DOHH2 (cell line): Measurements from ENCODE around the gene MOXD1.

ENCODE experiments used
- H3F3A ChIP-seq: fragments of 200-600 bp; sonication (generic), shearing (Covaris generic); 2 replicates; pipeline ENCODE4 v1.6.0; 2016; ENCODE audit warnings: antibody characterized with exemption, mild to moderate bottlenecking; ENCODE audit not compliant: control insufficient read depth, insufficient read depth
- H3K27ac ChIP-seq: fragments of 200-600 bp; sonication (generic); 2 replicates; pipeline ENCODE4 v1.5.1; 2014; ENCODE audit warnings: low read depth, mild to moderate bottlenecking, low read length, moderate library complexity
- H3K27me3 ChIP-seq: fragments of 200-600 bp; sonication (generic); 2 replicates; pipeline ENCODE4 v1.6.1; 2014; ENCODE audit warnings: mild to moderate bottlenecking, low read length, mixed read lengths; ENCODE audit not compliant: control insufficient read depth
- H3K36me3 ChIP-seq: fragments of 200-600 bp; sonication (generic); 2 replicates; pipeline ENCODE4 v1.6.1; 2014; ENCODE audit warnings: mild to moderate bottlenecking, low read length, moderate library complexity, mixed read lengths; ENCODE audit not compliant: control insufficient read depth
- H3K4me1 ChIP-seq: fragments of 200-600 bp; sonication (generic); 2 replicates; pipeline ENCODE4 v1.6.1; 2014; ENCODE audit warnings: mild to moderate bottlenecking, low read length, mixed read lengths; ENCODE audit not compliant: control insufficient read depth
- H3K4me2 ChIP-seq: fragments of 200-600 bp; sonication (generic); 2 replicates; pipeline ENCODE4 v1.6.0; 2014; ENCODE audit warnings: mild to moderate bottlenecking, low read length, moderate library complexity
- H3K4me3 ChIP-seq: fragments of 200-600 bp; sonication (generic); 2 replicates; pipeline ENCODE4 v1.5.1; 2014; ENCODE audit warnings: mild to moderate bottlenecking, low read length, mixed read lengths
- H3K79me2 ChIP-seq: fragments of 200-600 bp; sonication (generic); 2 replicates; pipeline ENCODE4 v1.6.1; 2014; ENCODE audit warnings: mild to moderate bottlenecking, low read length, mixed read lengths; ENCODE audit not compliant: control insufficient read depth
- H3K9me2 ChIP-seq: fragments of 200-600 bp; sonication (generic); replicated peaks from 2 replicates; pipeline ENCODE4 v1.6.1; 2014; ENCODE audit warnings: mild to moderate bottlenecking, low read length, mixed read lengths; ENCODE audit not compliant: control insufficient read depth
- H3K9me3 ChIP-seq: fragments of 200-600 bp; sonication (generic); 2 replicates; pipeline ENCODE4 v1.6.1; 2014; ENCODE audit warnings: antibody characterized with exemption, low read length, mixed read lengths; ENCODE audit not compliant: control insufficient read depth, insufficient read depth
- H4K20me1 ChIP-seq: fragments of 200-600 bp; sonication (generic); 2 replicates; pipeline ENCODE4 v1.6.0; 2014; ENCODE audit warnings: low read depth, mild to moderate bottlenecking, antibody characterized with exemption, low read length, moderate library complexity; ENCODE audit not compliant: control insufficient read depth, insufficient read depth
- EZH2phosphoT487 ChIP-seq: fragments of 200-600 bp; sonication (generic); IDR thresholded peaks from 2 replicates; pipeline ENCODE4 v1.6.1; 2017; ENCODE audit warnings: borderline replicate concordance, mild to moderate bottlenecking, antibody characterized with exemption, low read length, moderate library complexity, mixed read lengths
- TF ChIP-seq, protein P1 (sequence below): fragments of 200-600 bp; sonication (generic); IDR thresholded peaks from one replicate; pipeline ENCODE4 v1.5.1; 2014; ENCODE audit warnings: antibody characterized with exemption, mild to moderate bottlenecking, low read depth, low read length; ENCODE audit not compliant: poor library complexity, severe bottlenecking

MOXD1 gene

DNA sequence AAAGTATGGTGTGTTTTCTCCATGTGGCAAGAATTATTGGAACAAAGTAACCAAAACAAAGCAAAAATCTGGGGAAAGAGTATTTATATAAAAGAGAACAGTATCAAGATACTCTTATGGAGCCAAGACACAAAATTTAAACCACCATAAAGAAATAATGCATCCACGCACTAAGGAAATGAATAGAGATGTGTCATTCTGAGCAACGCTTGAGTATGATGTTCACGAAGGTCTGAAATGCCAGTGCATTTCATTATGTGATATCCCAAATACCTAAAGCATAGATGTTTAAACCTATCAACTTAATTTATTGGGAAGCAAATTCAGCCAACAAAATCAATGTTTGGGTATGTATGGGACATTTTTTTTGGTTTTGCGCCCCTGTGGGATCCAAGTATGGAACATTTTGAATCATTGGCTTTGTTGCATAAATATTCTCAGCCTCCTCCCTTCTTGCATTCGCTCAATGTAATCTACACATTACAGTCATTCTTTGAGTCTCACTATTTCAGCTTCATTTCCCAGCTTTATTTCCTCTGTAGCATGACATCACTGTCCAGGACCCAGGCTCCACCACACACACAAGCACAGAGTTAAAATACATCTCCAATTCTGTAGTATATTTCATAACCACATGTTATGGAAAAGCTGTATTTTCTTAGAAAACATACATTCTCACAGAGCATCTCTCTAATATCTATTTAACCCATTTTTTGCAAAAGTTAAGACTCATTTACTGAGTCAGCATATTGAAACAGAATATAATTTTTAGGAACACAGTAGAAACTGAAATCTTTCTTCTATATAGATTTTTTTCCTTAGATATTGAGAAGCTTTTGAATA, 11.6 kb upstream of the MOXD1 start:
- Histone ChIP-seq H3K27me3 (peaks cover 11% of the 10 kb centered on the region), H3K9me3 (peaks cover 14% of the 10 kb centered on the region), H3K27ac (no peak overlapping the region)

DNA sequence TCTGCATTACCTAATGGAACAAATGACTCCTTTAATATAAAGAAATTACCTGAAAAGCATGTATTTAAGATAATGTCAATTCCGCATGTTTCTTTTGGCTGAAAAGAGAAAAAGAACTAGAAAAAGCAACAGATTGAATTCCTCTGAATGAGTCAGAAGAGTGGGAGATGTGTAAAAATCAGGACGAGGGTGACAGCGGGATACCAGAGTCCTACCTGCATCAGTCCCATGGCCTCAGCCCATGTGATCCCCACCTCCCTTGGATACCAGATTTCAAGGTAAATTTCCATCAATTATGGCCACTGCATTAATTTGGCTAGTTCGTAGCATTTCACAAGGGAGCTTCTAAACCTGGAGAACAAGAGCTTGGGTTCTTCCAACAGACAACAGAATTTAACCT, 10.0 kb upstream of the MOXD1 start:
- no peaks in the 10 kb centered on the region for H4K20me1 ChIP-seq
- peaks cover 10% of the 10 kb centered on the region for H3K9me3 ChIP-seq
- no peaks in the 10 kb centered on the region for H3K79me2 ChIP-seq
- H3K36me3 ChIP-seq, result no peaks in the 10 kb centered on the region
- peaks cover 11% of the 10 kb centered on the region for H3K27me3 ChIP-seq
- H3K27ac ChIP-seq, result no peak overlapping the region
- no peak overlapping the region for H3K4me2 ChIP-seq
- H3K9me2 ChIP-seq, result no peaks in the 10 kb centered on the region
- TF ChIP-seq, protein P1, sequence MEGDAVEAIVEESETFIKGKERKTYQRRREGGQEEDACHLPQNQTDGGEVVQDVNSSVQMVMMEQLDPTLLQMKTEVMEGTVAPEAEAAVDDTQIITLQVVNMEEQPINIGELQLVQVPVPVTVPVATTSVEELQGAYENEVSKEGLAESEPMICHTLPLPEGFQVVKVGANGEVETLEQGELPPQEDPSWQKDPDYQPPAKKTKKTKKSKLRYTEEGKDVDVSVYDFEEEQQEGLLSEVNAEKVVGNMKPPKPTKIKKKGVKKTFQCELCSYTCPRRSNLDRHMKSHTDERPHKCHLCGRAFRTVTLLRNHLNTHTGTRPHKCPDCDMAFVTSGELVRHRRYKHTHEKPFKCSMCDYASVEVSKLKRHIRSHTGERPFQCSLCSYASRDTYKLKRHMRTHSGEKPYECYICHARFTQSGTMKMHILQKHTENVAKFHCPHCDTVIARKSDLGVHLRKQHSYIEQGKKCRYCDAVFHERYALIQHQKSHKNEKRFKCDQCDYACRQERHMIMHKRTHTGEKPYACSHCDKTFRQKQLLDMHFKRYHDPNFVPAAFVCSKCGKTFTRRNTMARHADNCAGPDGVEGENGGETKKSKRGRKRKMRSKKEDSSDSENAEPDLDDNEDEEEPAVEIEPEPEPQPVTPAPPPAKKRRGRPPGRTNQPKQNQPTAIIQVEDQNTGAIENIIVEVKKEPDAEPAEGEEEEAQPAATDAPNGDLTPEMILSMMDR, result no peak
- no peak for TF ChIP-seq EZH2phosphoT487
- no peaks in the 10 kb centered on the region; the same call in 1 of the 2 replicates for H3K4me1 ChIP-seq
- H3F3A ChIP-seq, result no peaks in the 10 kb centered on the region
- H3K4me3 ChIP-seq, result no peak overlapping the region

More for the DNA sequence above, 11.6 kb upstream of the MOXD1 start:
- Histone ChIP-seq H3K79me2 (no peaks in the 10 kb centered on the region), H3K4me2 (no peak overlapping the region), H3K4me3 (no peak overlapping the region), H4K20me1 (no peaks in the 10 kb centered on the region), H3K36me3 (no peaks in the 10 kb centered on the region), H3F3A (no peaks in the 10 kb centered on the region), H3K4me1 (no peaks in the 10 kb centered on the region; the same call in 1 of the 2 replicates), H3K9me2 (no peaks in the 10 kb centered on the region)
- TF ChIP-seq, protein P1, result no peak
- TF ChIP-seq EZH2phosphoT487, result no peak

DNA sequence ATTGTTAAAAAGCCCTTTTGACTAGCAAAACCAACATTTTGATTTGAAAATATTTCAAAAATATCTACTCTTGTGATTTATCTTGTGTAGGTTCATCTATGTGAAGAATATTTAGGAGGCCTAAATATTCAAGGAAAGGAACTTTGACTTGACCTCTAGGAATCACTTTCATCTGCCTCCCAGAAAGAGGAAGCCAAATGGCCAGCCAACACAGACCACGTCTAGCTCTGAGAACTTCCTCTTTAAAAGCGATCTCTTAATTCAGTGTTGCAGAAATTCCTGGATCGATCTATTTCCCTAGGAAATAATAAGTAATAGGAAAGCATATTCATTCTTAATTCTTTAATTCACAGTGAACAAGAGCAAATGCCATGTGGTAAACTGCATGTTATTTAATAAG, 9.6 kb upstream of the MOXD1 start:
- Histone ChIP-seq H3K27ac (no peak overlapping the region), H3K36me3 (no peaks in the 10 kb centered on the region), H3K4me2 (no peak overlapping the region), H4K20me1 (no peaks in the 10 kb centered on the region), H3K9me2 (no peaks in the 10 kb centered on the region), H3F3A (no peaks in the 10 kb centered on the region), H3K4me1 (no peaks in the 10 kb centered on the region; the same call in 1 of the 2 replicates), H3K79me2 (no peaks in the 10 kb centered on the region), H3K27me3 (peaks cover 11% of the 10 kb centered on the region), H3K9me3 (peaks cover 5% of the 10 kb centered on the region; the same call in 1 of the 2 replicates), H3K4me3 (no peak overlapping the region)
- TF ChIP-seq EZH2phosphoT487, result no peak
- TF ChIP-seq, protein P1, result no peak
